Tibial nerve (tissue), 4 donors: ENCODE results near the gene AIFM1. TPM values are rescaled to one million over a fixed set of nuclear protein-coding genes. Genes with fewer than 3 reads are reported as not detected.

ENCODE experiments used
- DNase-seq, 2 donors: peaks; one replicate each; pipeline ENCODE4 v3.0.0-alpha.2; 2019; ENCODE audit warnings: low spot score in 2 of 2
- H3K27ac ChIP-seq, 4 donors: fragments of 200-600 bp; sonication (generic) in 3 of 4; one replicate each; pipeline ENCODE4 v1.5.1; 2017 to 2019; ENCODE audit warnings: mild to moderate bottlenecking in 1 of 4
- H3K27me3 ChIP-seq, 2 donors: fragments of 200-600 bp; sonication (generic) in 1 of 2; one replicate each; pipeline versions ENCODE4 v1.5.1 to v1.6.0; 2017 to 2019
- H3K36me3 ChIP-seq, 3 donors: fragments of 200-600 bp; sonication (generic); one replicate each; pipeline ENCODE4 v1.5.1; 2018 to 2019
- H3K4me1 ChIP-seq, 4 donors: fragments of 200-600 bp; sonication (generic) in 3 of 4; one replicate each; pipeline ENCODE4 v1.5.1; 2017 to 2019
- H3K4me3 ChIP-seq, 4 donors: fragments of 200-600 bp; sonication (generic) in 3 of 4; one replicate each; pipeline ENCODE4 v1.5.1; 2017 to 2019; ENCODE audit warnings: mild to moderate bottlenecking in 1 of 4, moderate library complexity in 1 of 4
- H3K9me3 ChIP-seq, 4 donors: fragments of 200-600 bp; sonication (generic) in 3 of 4; one replicate each; pipeline ENCODE4 v1.5.1; 2017 to 2019
- CTCF ChIP-seq, 5 experiments: fragments of 200-600 bp in 3 of 5; fragments of 450-650 bp in 2 of 5; sonication (generic) in 3 of 5; IDR thresholded peaks; one replicate each; pipeline ENCODE4 v1.5.1; 2016 to 2019; ENCODE audit warnings: antibody characterized with exemption in 5 of 5, mild to moderate bottlenecking in 3 of 5, moderate library complexity in 2 of 5
- EP300 ChIP-seq, 2 donors: sonication (generic); formaldehyde crosslinking; IDR thresholded peaks; one replicate each; pipeline ENCODE4 v1.6.1; 2017; ENCODE audit warnings: antibody characterized with exemption in 2 of 2, mild to moderate bottlenecking in 1 of 2
- POLR2A ChIP-seq, 2 donors: fragments of 450-650 bp; IDR thresholded peaks; one replicate each; pipeline ENCODE4 v1.6.1; 2017; ENCODE audit warnings: antibody characterized with exemption in 2 of 2, mild to moderate bottlenecking in 2 of 2, moderate library complexity in 2 of 2
- WGBS, 2 donors: methylation state at CpG; one replicate each; pipeline ENCODE4 v1.1.5; 2018; 5-methylcytosine and 5-hydroxymethylcytosine counted together
- total RNA-seq, 4 donors: library from RNA; depleted of rRNA; stranded (reverse); fragments of >200 nt; gene quantifications; one replicate each; pipeline ENCODE4 v1.1.0, GENCODE V29; 2016

The AIFM1 gene
- total RNA-seq, 4 donors from 2014 or later = 12.0 to 18.4 (median 16.7) TPM

GRCh38 chrX:130147631-130148030 is 18.0 kb downstream of the AIFM1 start:
- H3K4me3 ChIP-seq = no peak overlapping the region
- H3K9me3 ChIP-seq = no peaks in the 10 kb centered on the region
- H3K4me1 ChIP-seq = no peaks in the 10 kb centered on the region
- DNase-seq = no peak
- no peak for TF ChIP-seq CTCF (IDR thresholded peaks at IDR 0.05)
- no peak for TF ChIP-seq POLR2A (IDR thresholded peaks at IDR 0.05)
- TF ChIP-seq EP300 (IDR thresholded peaks at IDR 0.05) = no peak
- no peaks in the 10 kb centered on the region for H3K27me3 ChIP-seq
- WGBS, 2 donors = 71 to 87% methylated on average over 5 of the region's 5 CpGs
- H3K27ac ChIP-seq = no peak overlapping the region
- H3K36me3 ChIP-seq = peaks cover 0 to 46% (median 0%) of the 10 kb centered on the region in 3 donors

- Histone ChIP-seq H3K27ac (no peak overlapping the region), H3K9me3 (no peaks in the 10 kb centered on the region), H3K27me3 (no peaks in the 10 kb centered on the region), H3K4me1 (no peaks in the 10 kb centered on the region), H3K4me3 (no peak overlapping the region), H3K36me3 (peaks cover 0 to 65% (median 0%) of the 10 kb centered on the region in 3 donors)
- 83 to 91% methylated on average over 4 of the region's 4 CpGs for WGBS, 2 donors
- no peak for TF ChIP-seq CTCF (IDR thresholded peaks at IDR 0.05)
- TF ChIP-seq POLR2A (IDR thresholded peaks at IDR 0.05) = no peak
- no peak for TF ChIP-seq EP300 (IDR thresholded peaks at IDR 0.05)
- no peak for DNase-seq
Measured at GRCh38 chrX:130145123-130145522, 20.5 kb downstream of the AIFM1 start.

- Histone ChIP-seq H3K27ac (no peak overlapping the region), H3K4me1 (no peaks in the 10 kb centered on the region), H3K27me3 (no peaks in the 10 kb centered on the region), H3K36me3 (peaks cover 0 to 71% (median 0%) of the 10 kb centered on the region in 3 donors), H3K4me3 (no peak overlapping the region), H3K9me3 (no peaks in the 10 kb centered on the region)
- no peak for DNase-seq
- WGBS, 2 donors = 80 to 85% methylated on average over 3 of the region's 3 CpGs
- TF ChIP-seq POLR2A (IDR thresholded peaks at IDR 0.05) (no peak), EP300 (IDR thresholded peaks at IDR 0.05) (no peak), CTCF (IDR thresholded peaks at IDR 0.05) (no peak)
Measured at GRCh38 chrX:130144509-130144908, 21.1 kb downstream of the AIFM1 start.

GRCh38 chrX:130139474-130140201 is 26.0 kb downstream of the AIFM1 start:
- 37 to 55% methylated on average over 2 to 3 of the region's 3 CpGs for WGBS, 2 donors
- no peak for DNase-seq
- Histone ChIP-seq H3K36me3 (peaks cover 0 to 73% (median 0%) of the 10 kb centered on the region in 3 donors), H3K27me3 (no peaks in the 10 kb centered on the region), H3K27ac (no peak overlapping the region), H3K4me1 (no peaks in the 10 kb centered on the region), H3K9me3 (no peaks in the 10 kb centered on the region), H3K4me3 (no peak overlapping the region)
- TF ChIP-seq EP300 (IDR thresholded peaks at IDR 0.05) (no peak), POLR2A (IDR thresholded peaks at IDR 0.05) (no peak), CTCF (IDR thresholded peaks at IDR 0.05) (no peak)

- WGBS, 2 donors = 87 to 89% methylated on average over 8 of the region's 8 CpGs
- no peaks in the 10 kb centered on the region for H3K4me1 ChIP-seq
Measured at GRCh38 chrX:130136961-130137360, 28.7 kb downstream of the AIFM1 start.

More at GRCh38 chrX:130136961-130137360, 28.7 kb downstream of the AIFM1 start:
- H3K4me3 ChIP-seq = no peak overlapping the region
- H3K27me3 ChIP-seq = no peaks in the 10 kb centered on the region
- H3K27ac ChIP-seq = no peak overlapping the region
- no peak for DNase-seq
- TF ChIP-seq POLR2A (IDR thresholded peaks at IDR 0.05) (no peak), CTCF (IDR thresholded peaks at IDR 0.05) (no peak), EP300 (IDR thresholded peaks at IDR 0.05) (no peak)
- peaks cover 0 to 74% (median 0%) of the 10 kb centered on the region in 3 donors for H3K36me3 ChIP-seq
- H3K9me3 ChIP-seq = no peaks in the 10 kb centered on the region
